H1 (cell line): ENCODE data around the gene POLR3A. TPM values are rescaled to one million over a fixed set of nuclear protein-coding genes. Genes with fewer than 3 reads are reported as not detected.

ENCODE experiments used
- CEBPB ChIP-seq: IDR thresholded peaks from 2 replicates; pipeline ENCODE4 v1.6.1; 2012; ENCODE audit warnings: low read depth, low read length
- EGR1 ChIP-seq: IDR thresholded peaks from 2 replicates; pipeline ENCODE4 v1.6.1; 2011; ENCODE audit warnings: low read depth, low read length, borderline replicate concordance
- EZH2 ChIP-seq: fragments of 200-600 bp; sonication (generic); IDR thresholded peaks from 2 replicates; pipeline ENCODE4 v1.7.1; 2012; ENCODE audit warnings: low read depth, mild to moderate bottlenecking, moderate library complexity, low read length, inconsistent platforms; ENCODE audit not compliant: severe bottlenecking
- KDM4A ChIP-seq: IDR thresholded peaks from one replicate; pipeline ENCODE4 v1.7.1; 2012; ENCODE audit warnings: low read depth, mild to moderate bottlenecking, moderate library complexity, low read length, inconsistent platforms; ENCODE audit not compliant: severe bottlenecking
- MAFK ChIP-seq: IDR thresholded peaks from 2 replicates; pipeline ENCODE4 v1.6.1; 2012; ENCODE audit warnings: low read depth, mild to moderate bottlenecking, improper control_type of control experiment, low read length
- RAD21 ChIP-seq, 2 experiments: IDR thresholded peaks in 1 of 2; conservative IDR thresholded peaks in 1 of 2; 2 replicates each; pipeline ENCODE4 v1.6.1; 2011; ENCODE audit warnings: low read depth in 2 of 2, low read length in 2 of 2, improper control_type of control experiment in 1 of 2, inconsistent platforms in 1 of 2, mild to moderate bottlenecking in 1 of 2, moderate library complexity in 1 of 2
- RBBP5 ChIP-seq: IDR thresholded peaks from 2 replicates; pipeline ENCODE4 v1.7.1; 2012; ENCODE audit warnings: low read depth, mild to moderate bottlenecking, inconsistent platforms, low read length, moderate library complexity, borderline replicate concordance
- TAF1 ChIP-seq: IDR thresholded peaks from 2 replicates; pipeline ENCODE4 v1.6.1; 2011; ENCODE audit warnings: mild to moderate bottlenecking, low read depth, low read length
- TBP ChIP-seq: IDR thresholded peaks from 2 replicates; pipeline ENCODE4 v1.6.1; 2011; ENCODE audit warnings: low read depth, low read length, improper control_type of control experiment
- polyA plus RNA-seq, 7 experiments: library from polyadenylated mRNA; depleted of rRNA in 3 of 7; stranded (reverse) in 5 of 7; unstranded in 2 of 7; fragments of >200 nt in 5 of 7; fragments of 200-250 nt in 2 of 7; gene quantifications; 1 replicate in 5 of 7; 2 replicates in 1 of 7; 4 replicates in 1 of 7; pipeline versions ENCODE4 v1.2.1 to v1.2.3, GENCODE V29; 2011 to 2013; ENCODE audit warnings: missing spikeins in 2 of 7, mixed read lengths in 2 of 7
- total RNA-seq: library from RNA; stranded (reverse); fragmentation: NEBNext Ultra II Directional; extraction: Animal tissue kit (Norgen Biotek cat#: 25700); gene quantifications from 2 replicates; pipeline ENCODE4 v1.2.1, GENCODE V29; 2021

POLR3A gene
- total and polyA plus RNA-seq, 2 of the 8 experiments (the other 6 are each of a cell fraction or from before 2014, with no cell fraction given): 11.3 to 38.6 TPM

GRCh38 chr10:77926566-77927401, 102.5 kb downstream of the POLR3A start, which contains the start of gene DLG5 (continued):
- TF ChIP-seq CEBPB: no peak
- TF ChIP-seq TBP: no peak
- peak; percentile 28 for TF ChIP-seq KDM4A
- TF ChIP-seq EGR1: no peak
- TF ChIP-seq RAD21 (IDR thresholded peaks at IDR 0.05 in 1 of 2, conservative IDR thresholded peaks at IDR 0.05 in 1 of 2; ENCODE audit: low read depth in 2 of 2, low read length in 2 of 2): peak in 1 of 2 experiments; percentile 5; a peak in 1 of 4 replicates
- no peak for TF ChIP-seq EZH2
- peak; percentile 8; the same call in 1 of the 2 replicates for TF ChIP-seq RBBP5
- peak; percentile 58 for TF ChIP-seq TAF1
- TF ChIP-seq MAFK: no peak
